ENCODE results near the gene COLGALT1.

DNA sequence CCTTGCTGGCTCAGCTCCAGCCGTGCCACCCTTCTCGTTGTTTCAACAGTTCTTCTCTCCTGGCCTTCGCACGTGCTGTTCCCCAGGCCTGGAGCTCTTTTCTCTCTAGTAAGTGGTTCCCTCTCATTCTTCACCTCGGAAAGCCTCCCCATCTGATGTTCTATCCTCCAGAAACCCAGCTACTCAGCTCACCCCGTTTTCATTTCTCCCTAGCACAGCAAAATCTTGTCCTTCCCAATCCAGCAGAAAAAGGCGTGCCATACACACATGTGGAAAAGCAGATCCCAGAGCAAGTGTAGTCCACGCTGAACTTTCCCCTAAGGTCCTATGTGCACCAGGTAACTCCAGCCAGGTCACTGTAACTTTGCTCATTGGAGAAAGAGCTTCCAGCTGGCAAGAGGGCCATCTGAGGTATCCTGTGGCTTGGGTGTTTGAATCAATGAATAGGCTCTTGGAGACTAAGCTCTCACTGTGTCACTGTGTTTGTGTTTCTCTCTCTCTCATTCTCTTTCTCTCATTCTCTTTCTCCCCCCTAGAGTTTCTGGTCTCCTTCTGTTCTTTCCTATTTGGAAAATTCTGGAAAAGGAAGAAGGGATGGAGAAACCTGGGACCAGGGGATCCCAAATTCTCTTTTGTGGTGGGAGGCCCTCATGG lies 49.0 kb downstream of the COLGALT1 start:
- TF ChIP-seq CTCF (IDR thresholded peaks at IDR 0.05) (no peak), POLR2A (IDR thresholded peaks at IDR 0.05) (no peak)
